GM21515 (cell line): ENCODE data around the gene CCDC142.

ENCODE experiments used
- ATAC-seq: cut with Tn5 transposase; IDR thresholded peaks from one replicate; pipeline ENCODE4 v1.9.1; 2021; ENCODE audit not compliant: unreplicated experiment

The CCDC142 gene

GRCh38 chr2:74514368-74515270 is 31.8 kb upstream of the CCDC142 start, which contains the start of gene TLX2:
TSS of gene TLX2 (plus strand) at chr2:74514450. CDS start at chr2:74514807, 357 bp downstream.
- ATAC-seq: no peak

DNA sequence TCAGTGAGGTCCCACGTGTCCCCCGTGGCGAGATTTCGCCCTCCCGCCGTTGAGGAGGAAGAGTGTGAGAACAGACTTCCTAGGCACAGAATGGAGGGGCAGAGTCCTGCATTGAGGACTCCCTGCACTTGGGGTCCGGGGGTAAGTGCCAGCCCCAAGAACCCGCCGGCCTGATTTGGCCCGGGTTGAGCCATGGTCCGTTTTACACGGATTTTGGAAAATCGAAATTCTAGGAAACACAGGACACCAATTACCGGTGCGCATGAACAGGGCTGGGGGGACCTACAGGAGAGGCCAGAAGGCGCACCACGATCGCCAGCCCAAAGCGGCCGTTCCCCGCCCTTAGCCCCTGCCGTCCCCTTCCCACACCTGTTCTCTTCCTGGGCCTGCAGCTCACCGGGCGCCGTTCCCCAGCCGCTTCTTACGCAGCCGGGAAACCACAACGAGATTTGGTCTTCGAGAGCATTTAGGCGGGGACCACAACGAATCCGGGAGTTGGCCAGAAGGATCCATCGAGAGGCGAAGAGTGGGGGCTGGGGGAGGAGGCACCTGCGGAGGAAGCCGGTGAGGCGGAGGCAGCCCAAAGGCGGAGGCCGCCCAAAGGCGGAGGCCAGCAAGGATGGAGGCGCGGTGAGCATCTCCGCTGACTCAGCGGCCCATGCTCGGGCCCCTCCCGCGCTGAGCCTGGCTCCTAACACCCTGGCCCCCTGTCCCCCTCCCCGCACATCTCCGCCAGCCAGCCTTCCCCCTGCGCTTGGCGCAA is 31.0 kb upstream of the CCDC142 start:
- no peak for ATAC-seq

GRCh38 chr2:74512744-74513604 is 30.2 kb upstream of the CCDC142 start:
- ATAC-seq: no peak

- no peak for ATAC-seq
Observed at GRCh38 chr2:74511104-74511989, 28.5 kb upstream of the CCDC142 start.

DNA sequence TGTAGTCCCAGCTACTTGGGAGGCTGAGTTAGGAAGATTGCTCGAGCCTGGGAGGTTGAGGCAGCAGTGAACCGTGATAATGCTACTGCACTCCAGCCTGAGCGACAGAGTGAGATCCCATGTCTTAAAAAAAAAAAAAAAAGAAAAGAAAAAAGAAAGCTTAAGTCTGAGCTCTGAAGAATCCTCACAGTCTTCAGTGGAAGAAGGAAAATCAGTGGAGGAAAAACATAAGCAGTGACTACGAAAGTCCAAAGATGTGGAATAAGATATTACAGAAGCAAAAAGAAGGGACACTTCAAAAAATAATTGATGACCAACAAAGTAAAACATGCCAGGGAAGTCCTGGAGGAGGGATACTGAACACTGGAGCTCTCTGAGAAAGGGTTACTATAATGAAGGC is 27.5 kb upstream of the CCDC142 start:
- ATAC-seq: no peak

- ATAC-seq: peak; percentile 12
Observed at GRCh38 chr2:74507926-74508520, 25.2 kb upstream of the CCDC142 start.

DNA sequence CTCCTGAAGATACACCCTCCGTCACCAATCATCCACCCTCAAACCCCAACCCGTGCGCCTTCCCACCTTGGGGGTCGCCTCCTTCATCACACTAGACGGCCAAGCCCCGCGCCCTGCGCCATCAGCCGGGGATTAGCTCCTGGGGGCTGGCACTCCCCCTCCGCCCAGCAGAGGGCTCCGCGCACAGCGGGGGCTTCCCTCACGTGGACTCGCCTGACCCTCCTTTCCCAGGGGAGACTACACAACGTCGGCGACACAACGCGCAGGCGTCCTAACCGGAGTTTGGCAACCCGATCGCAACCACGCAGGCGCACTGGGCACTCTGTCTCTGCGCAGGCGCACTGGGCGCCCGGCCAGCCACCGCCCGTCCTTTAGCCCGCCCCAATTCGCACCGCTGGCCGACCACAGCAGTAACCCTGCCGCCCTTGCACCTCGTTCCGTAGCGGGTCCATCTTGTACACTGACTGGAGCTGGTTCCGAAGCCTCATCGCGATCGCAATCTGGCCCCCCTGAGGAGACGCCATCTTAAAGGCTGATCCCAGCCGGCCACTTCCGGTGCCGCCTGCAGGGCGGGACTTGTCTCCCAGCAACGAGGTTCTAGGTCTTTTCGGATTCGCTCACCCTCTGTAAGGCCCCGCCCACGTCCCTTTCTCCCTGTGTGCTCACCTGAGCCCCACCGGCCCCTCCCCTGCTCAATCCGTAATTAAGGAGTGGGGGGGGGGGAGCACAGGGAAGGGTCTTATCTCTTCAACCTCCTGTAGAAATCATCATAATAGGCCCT is 24.5 kb upstream of the CCDC142 start, which contains the start of gene PCGF1:
Gene PCGF1, minus strand, starts transcription at position 551 of the 781 bp plus-strand sequence. Its CDS starts 27 bp downstream, at position 524.
- ATAC-seq: peak; percentile 88

- ATAC-seq: no peak
Observed at GRCh38 chr2:74505448-74506246, 22.8 kb upstream of the CCDC142 start.

- ATAC-seq: no peak
Observed at GRCh38 chr2:74504591-74504990, 21.8 kb upstream of the CCDC142 start.

GRCh38 chr2:74503506-74504475 is 21.0 kb upstream of the CCDC142 start:
- no peak for ATAC-seq

- ATAC-seq: peak; percentile 33
Observed at GRCh38 chr2:74502720-74503505, 20.1 kb upstream of the CCDC142 start.

DNA sequence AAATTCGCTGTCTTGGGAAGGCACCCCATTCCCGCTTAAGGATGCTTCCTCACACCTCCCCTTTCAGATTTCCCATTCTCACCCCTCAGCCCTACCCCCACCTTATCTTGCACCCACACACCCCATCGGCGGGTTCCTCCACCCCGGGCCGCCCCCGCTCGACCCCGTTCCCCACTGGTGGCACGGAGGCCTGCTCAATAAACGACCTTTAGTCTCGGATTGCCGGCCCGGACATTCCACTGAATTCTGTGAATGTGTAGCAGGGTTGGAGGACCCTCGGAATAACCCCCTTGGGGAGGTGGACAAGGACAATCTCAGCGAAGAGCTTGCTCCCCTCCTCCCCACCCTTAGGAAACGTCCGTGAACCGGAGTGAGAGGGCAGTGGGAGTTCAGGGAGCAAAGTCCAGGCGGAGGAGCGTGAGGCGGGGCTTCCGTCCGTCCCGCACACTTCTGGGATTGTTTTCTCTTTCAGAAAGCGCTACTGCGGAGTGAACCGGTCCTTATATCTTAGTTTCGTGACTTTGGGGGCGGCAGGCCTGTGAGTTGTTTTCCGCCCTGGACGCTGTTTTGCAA is 19.4 kb upstream of the CCDC142 start:
- no peak for ATAC-seq

DNA sequence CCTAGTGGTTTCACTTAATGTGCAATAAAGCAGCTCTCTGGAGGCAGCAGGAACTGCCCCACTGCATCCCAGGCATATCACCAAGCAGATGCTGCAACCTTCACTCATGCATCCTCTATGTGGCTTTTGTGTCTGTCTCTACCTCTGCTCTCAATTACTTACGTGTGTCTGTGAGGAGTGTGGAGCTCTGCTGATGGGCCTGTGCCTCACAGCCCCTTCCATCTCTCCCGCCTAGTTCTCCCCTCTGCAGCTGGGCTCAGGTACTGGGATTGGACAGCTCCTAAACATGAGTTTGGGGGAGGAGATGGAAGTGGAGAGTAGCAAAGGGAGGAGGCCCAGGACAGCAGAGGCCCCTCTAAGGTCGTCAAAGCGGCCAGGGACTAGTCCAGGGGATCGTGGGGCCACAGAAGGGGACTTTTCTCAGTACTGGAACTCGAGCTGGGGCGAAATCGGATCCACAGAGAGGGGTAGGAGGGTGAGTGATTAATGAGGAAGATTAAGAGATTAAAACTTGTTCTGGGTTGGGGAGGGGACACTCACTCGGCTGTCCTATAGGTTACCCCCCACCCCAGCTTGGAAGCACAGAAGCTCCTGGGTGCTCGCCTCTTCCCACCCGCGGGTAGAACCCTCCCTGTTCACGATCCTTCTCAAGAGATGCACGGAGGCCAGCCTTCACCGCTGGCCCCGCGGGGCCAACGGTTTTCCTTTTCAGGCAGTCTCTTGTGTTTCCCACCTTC is 18.7 kb upstream of the CCDC142 start:
- no peak for ATAC-seq

DNA sequence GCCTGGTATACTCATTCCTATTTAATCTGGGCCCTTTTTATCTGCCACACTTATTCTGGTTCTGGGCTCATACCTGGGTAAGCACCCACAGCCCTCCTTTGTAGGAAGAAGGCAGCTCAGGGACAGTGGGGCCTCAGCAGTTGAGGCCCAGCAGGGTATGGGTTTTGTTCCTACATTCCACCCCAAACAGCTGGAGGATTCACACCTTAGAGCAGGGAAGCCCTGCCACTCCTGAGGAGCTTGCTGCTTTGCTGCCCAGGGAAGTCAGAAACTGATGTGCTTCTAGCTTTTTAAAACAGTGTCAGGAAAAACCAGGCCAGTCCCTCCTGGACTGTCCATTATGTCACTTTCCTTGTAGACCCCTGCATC is 17.8 kb upstream of the CCDC142 start:
- no peak for ATAC-seq
